Endometrial microvascular endothelial cells (primary cell): ENCODE results near the gene GRIK4. TPM values are rescaled to one million over a fixed set of nuclear protein-coding genes. Genes with fewer than 3 reads are reported as not detected.

Source experiments
- in situ Hi-C: cut with HindIII; loops from 2 replicates; pipeline ENCODE4 v1.10.0; 2017; ENCODE audit warnings: low sequenced_read_pairs, low pct_unique_long_range_greater_than_20kb; ENCODE audit errors: inconsistent ontology term
- total RNA-seq: library from RNA; depleted of rRNA; stranded (reverse); fragments of >200 nt; gene quantifications from one replicate; pipeline ENCODE4 v1.2.3, GENCODE V29; 2015; ENCODE audit errors: inconsistent ontology term

GRIK4 gene
- total RNA-seq, 1 donor from 2014 or later = not detected

- in situ Hi-C loops = no loop called here
These were observed 194.7 kb downstream of the GRIK4 start for GRCh38 chr11:120706257-120706656.

GRCh38 chr11:120707098-120707497 lies 195.6 kb downstream of the GRIK4 start:
- in situ Hi-C loops = no loop called here

DNA sequence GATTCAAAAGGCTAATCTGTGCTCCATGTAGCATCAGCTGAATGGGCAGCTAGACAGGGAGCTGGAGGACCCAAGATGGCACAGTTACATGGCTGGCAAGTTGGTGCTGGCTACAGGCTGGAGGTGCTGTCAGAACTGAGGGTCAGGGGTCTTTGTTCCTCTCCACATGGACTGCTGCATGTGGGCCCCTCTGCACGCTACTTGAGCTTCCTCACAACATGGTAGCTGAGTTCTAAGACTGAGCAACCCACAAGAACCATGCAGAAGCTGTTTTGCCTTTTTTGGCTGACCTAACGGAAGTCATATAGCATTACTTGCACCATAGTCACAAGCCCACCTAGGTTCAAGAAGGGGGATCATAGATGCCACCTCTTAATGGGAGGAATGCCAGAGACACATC lies 196.1 kb downstream of the GRIK4 start:
- in situ Hi-C loops = no loop called here

DNA sequence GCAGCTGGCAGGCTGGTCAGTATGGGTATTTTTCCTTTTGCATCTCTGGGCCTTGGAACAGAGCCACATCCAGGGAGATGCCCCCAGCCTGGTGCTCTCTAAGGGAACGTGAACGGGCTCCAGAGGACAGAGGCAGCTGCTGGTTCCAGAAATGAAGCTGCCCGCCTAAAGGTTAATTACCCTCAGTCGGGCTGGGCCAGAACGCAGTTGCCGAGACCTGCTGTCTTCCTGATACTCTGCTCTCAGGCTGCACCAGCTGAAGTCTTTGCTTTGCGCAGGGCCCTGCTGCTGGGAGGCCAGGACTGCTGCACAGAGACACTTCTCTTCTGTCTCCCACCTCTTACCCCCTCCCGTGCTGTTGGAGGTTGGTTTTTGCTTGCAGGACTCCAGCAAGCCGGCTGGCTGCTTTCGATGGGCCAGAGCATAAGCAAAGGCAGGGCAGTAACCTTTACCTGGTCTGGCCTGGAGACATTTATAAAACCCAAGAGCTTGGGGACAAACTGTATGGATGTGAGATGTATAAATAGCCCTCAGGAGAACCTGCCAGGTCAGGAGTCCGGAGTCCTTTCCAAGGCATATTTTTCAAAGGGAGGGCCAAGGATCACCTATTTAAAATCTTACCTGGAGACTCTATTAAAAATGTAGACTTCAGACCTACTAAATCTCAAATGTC lies 197.1 kb downstream of the GRIK4 start:
- in situ Hi-C loops = no loop called here

DNA sequence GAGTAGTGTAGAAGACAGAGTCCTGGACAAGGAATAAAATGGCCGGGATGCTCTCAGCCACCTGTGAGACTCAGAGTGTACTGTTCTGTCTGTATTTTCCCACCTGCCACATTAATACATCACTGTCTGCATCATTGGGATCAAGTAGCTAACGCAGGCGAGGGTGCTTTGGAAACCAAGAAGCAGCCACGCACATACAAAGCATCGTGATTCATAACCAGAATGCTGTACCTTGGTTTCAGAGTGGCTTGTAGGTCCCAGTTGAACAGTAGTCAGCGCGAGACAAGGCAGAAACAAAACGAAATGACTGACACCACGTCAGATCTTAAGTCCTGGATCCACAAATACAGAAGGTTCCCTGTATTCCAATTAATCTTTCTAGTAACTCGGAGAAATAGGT lies 198.3 kb downstream of the GRIK4 start:
- in situ Hi-C loops = no loop called here

- in situ Hi-C loops = no loop called here
These were observed 199.0 kb downstream of the GRIK4 start for GRCh38 chr11:120710354-120711131.

GRCh38 chr11:120712014-120712413 lies 200.5 kb downstream of the GRIK4 start:
- in situ Hi-C loops = no loop called here

DNA sequence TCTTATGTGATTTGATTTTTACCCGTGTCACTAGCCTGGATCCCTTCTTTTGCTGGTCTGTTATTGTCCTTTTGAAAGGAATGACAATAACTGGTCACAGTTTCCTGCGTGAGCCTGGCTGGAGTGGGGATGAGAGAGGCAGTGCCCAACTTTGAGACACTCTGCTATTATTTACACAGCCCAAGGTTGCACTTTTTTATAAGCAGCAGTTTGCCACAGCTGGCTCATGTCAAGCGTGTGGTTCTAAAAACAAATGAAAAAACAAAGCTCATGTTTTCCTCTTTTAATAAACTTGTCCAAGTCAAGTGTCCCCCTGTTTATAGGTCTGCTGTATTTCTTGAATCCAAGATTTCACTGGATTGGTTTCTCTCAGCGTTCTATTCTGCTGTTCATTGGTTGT lies 201.3 kb downstream of the GRIK4 start:
- in situ Hi-C loops = no loop called here

GRCh38 chr11:120713296-120713695 lies 201.7 kb downstream of the GRIK4 start:
- in situ Hi-C loops = no loop called here

- in situ Hi-C loops = no loop called here
These were observed 202.9 kb downstream of the GRIK4 start for GRCh38 chr11:120714438-120714837.

DNA sequence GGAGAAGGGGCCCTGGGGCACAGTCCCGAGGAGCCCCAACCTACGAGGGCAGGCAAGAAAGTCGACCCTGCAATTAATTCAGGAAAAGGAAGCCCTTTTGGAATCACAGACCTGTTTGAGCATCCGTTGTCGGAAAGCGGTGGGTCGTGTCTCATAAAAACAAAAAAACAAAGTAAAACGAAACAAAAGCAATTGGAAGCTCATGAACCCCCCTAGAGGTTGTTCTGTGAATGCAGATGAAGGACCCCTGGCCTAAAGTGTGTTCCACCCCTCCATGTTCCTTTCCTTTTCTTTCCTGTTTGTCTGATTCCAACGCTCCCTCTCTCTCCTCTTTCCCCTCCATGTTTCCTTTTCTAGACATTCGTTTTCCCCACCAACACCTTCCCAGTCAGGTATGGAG lies 203.7 kb downstream of the GRIK4 start:
- in situ Hi-C loops = no loop called here

GRCh38 chr11:120717042-120717441 lies 205.5 kb downstream of the GRIK4 start:
- in situ Hi-C loops = no loop called here

DNA sequence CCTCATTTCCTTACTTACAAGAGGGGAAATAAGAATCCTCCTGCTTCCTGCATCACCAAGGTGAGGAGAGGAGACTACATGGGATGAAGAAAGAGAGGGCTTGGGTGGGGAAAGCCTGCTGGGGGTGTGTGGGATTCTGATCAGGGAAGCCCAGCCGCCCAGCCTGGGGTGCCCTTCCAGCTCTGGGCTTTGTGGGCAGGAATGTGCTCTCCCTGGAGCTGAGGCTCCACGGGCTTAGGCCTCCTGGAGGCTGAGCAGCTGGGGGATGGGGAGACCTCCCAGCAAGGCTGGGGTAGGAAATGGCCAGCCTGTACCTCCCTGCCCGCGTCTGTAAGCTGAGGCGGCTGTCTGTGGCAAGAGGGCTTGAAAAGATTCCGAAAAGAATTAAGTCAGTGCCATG lies 206.1 kb downstream of the GRIK4 start:
- in situ Hi-C loops = no loop called here

DNA sequence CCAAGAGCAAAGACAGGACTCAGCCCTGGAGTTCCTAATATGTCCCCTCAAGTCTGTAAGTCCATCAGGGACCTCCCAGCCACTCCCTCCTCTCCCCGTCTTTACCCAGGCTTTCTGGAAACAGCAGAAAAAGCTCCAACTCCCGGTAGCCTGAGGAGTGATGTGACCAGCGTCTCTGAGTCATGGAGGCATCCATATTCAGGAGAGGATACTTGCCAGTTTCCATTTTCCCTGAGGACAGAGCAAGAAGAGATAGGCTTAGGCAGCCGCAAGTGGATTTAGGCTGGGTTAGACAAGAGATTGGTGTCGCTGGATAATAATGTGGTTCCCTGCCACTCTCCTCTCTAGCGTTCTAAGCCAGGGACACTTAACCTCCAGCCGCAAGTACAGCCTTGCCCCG lies 206.6 kb downstream of the GRIK4 start:
- in situ Hi-C loops = no loop called here

GRCh38 chr11:120719348-120719747 lies 207.8 kb downstream of the GRIK4 start:
- in situ Hi-C loops = no loop called here

GRCh38 chr11:120720760-120721159 lies 209.2 kb downstream of the GRIK4 start:
- in situ Hi-C loops = no loop called here

DNA sequence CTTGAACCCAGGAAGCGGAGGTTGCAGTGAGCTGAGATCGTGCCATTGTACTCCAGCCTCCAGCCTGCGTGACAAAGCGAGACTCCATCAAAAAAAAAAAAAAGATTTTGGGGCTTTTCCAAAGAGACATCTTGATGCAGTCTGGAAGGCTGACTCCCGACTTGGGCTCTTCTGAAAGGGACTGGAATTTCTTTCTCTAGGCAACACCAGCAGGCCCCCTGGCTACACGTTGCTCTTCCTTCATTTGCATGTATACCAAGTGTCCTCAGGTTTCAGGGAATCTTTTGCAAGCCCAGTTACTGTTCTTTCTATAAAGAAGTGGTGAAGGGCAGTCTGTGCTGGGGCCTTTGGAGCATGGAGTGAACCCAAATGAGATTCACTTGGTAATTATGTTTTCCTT lies 211.0 kb downstream of the GRIK4 start:
- in situ Hi-C loops = no loop called here

DNA sequence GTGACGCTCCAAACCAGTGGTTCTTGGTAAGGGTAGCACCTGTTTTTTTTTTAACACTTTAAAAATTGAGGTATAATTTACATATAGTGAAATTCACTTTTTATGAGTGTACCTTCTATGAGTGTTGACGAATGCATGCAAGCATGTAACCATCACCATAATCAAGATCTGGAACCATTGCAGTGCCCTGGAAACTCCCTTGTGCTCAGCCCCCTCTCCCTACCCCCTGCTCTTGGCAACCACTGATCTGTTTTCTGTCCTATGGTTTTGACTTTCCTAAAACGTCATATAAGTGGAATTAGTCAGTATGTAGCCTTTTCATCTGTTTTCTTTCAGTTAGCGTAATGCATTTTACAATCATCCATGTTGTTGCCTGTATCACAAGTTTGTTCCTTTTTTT lies 212.2 kb downstream of the GRIK4 start:
- in situ Hi-C loops = no loop called here

GRCh38 chr11:120727752-120728151 lies 216.2 kb downstream of the GRIK4 start:
- in situ Hi-C loops = no loop called here

DNA sequence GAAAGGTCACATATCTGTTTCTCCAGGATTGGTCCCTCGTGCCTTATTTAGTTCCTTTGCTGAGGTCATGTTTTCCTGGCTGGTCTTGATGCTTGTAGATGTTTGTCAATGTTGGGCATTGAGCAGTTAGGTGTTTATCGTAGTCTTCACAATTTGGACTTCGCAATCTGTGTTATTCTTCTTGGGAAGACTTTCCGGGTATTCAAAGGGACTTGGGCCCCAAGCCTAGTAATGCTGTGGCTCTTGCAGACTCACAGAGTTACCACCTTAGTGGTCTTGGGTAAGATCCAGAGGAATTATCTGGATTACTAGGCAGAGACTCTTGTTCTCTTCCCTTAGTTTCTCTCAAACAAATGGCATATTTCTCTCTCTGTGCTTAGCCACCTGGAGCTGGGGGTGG lies 223.5 kb downstream of the GRIK4 start:
- in situ Hi-C loops = no loop called here
